Loucy (cell line): Measurements from ENCODE around the gene TEKT1.

Experiments
- H2AFZ ChIP-seq: fragments of 200-600 bp; sonication (generic); 2 replicates; pipeline ENCODE4 v1.6.0; 2016; ENCODE audit warnings: antibody characterized with exemption, mild to moderate bottlenecking, low read length, moderate library complexity
- H3F3A ChIP-seq: fragments of 200-600 bp; 2 replicates; pipeline ENCODE4 v1.6.0; 2016; ENCODE audit warnings: antibody characterized with exemption, low read depth, mild to moderate bottlenecking
- H3K27me3 ChIP-seq: fragments of 200-600 bp; sonication (generic); 2 replicates; pipeline ENCODE4 v1.6.1; 2014; ENCODE audit warnings: low read length, mild to moderate bottlenecking; ENCODE audit not compliant: insufficient read depth, poor library complexity, severe bottlenecking
- H3K36me3 ChIP-seq: fragments of 200-600 bp; sonication (generic); 2 replicates; pipeline ENCODE4 v1.6.1; 2016; ENCODE audit warnings: low read length; ENCODE audit not compliant: insufficient read depth
- H3K4me1 ChIP-seq: fragments of 200-600 bp; sonication (generic); 2 replicates; pipeline ENCODE4 v1.5.1; 2014; ENCODE audit warnings: low read length, mild to moderate bottlenecking; ENCODE audit not compliant: insufficient read depth, poor library complexity, severe bottlenecking
- H3K4me2 ChIP-seq: fragments of 200-600 bp; sonication (generic); 2 replicates; pipeline ENCODE4 v1.6.0; 2014; ENCODE audit warnings: antibody characterized with exemption, low read length, low read depth, mild to moderate bottlenecking; ENCODE audit not compliant: poor library complexity, severe bottlenecking
- H3K4me3 ChIP-seq: fragments of 200-600 bp; sonication (generic); 2 replicates; pipeline ENCODE4 v1.5.1; 2014; ENCODE audit warnings: low read length, mild to moderate bottlenecking, mixed read lengths; ENCODE audit not compliant: poor library complexity, severe bottlenecking
- H3K79me2 ChIP-seq: fragments of 200-600 bp; sonication (generic); 2 replicates; pipeline ENCODE4 v1.6.1; 2014; ENCODE audit warnings: low read length; ENCODE audit not compliant: insufficient read depth
- H3K9ac ChIP-seq: fragments of 200-600 bp; sonication (generic); 2 replicates; pipeline ENCODE4 v1.6.0; 2014; ENCODE audit warnings: mild to moderate bottlenecking, low read depth, low read length, moderate library complexity; ENCODE audit not compliant: poor library complexity, severe bottlenecking
- H3K9me2 ChIP-seq: fragments of 200-600 bp; sonication (generic); replicated peaks from 2 replicates; pipeline ENCODE4 v1.6.1; 2016; ENCODE audit warnings: low read depth, low read length, mixed read lengths
- H3K9me3 ChIP-seq: fragments of 200-600 bp; sonication (generic); 2 replicates; pipeline ENCODE4 v1.6.1; 2014; ENCODE audit warnings: mild to moderate bottlenecking, antibody characterized with exemption, low read length, low read depth; ENCODE audit not compliant: insufficient read depth
- H4K20me1 ChIP-seq: fragments of 200-600 bp; sonication (generic); 2 replicates; pipeline ENCODE4 v1.6.0; 2014; ENCODE audit warnings: antibody characterized with exemption, low read length, mild to moderate bottlenecking; ENCODE audit not compliant: insufficient read depth, poor library complexity, severe bottlenecking
- EZH2phosphoT487 ChIP-seq: fragments of 200-600 bp; IDR thresholded peaks from 2 replicates; pipeline ENCODE4 v1.6.1; 2018; ENCODE audit warnings: antibody characterized with exemption, mild to moderate bottlenecking, moderate library complexity, borderline replicate concordance
- TF ChIP-seq, protein P1 (sequence below): fragments of 200-600 bp; sonication (generic); conservative IDR thresholded peaks from 2 replicates; pipeline ENCODE4 v1.5.1; 2014; ENCODE audit warnings: mild to moderate bottlenecking, antibody characterized with exemption, low read length

Gene TEKT1

GRCh38 chr17:6786618-6787017, 44.9 kb downstream of the TEKT1 start:
- Histone ChIP-seq H2AFZ (no peak overlapping the region), H3F3A (no peaks in the 10 kb centered on the region), H3K4me3 (no peak overlapping the region), H3K36me3 (no peaks in the 10 kb centered on the region), H3K9ac (no peak overlapping the region), H3K9me3 (no peaks in the 10 kb centered on the region), H4K20me1 (no peaks in the 10 kb centered on the region), H3K9me2 (no peaks in the 10 kb centered on the region), H3K4me1 (no peaks in the 10 kb centered on the region), H3K79me2 (no peaks in the 10 kb centered on the region), H3K4me2 (no peak overlapping the region), H3K27me3 (no peaks in the 10 kb centered on the region)
- no peak for TF ChIP-seq EZH2phosphoT487
- TF ChIP-seq, protein P1, sequence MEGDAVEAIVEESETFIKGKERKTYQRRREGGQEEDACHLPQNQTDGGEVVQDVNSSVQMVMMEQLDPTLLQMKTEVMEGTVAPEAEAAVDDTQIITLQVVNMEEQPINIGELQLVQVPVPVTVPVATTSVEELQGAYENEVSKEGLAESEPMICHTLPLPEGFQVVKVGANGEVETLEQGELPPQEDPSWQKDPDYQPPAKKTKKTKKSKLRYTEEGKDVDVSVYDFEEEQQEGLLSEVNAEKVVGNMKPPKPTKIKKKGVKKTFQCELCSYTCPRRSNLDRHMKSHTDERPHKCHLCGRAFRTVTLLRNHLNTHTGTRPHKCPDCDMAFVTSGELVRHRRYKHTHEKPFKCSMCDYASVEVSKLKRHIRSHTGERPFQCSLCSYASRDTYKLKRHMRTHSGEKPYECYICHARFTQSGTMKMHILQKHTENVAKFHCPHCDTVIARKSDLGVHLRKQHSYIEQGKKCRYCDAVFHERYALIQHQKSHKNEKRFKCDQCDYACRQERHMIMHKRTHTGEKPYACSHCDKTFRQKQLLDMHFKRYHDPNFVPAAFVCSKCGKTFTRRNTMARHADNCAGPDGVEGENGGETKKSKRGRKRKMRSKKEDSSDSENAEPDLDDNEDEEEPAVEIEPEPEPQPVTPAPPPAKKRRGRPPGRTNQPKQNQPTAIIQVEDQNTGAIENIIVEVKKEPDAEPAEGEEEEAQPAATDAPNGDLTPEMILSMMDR = no peak

DNA sequence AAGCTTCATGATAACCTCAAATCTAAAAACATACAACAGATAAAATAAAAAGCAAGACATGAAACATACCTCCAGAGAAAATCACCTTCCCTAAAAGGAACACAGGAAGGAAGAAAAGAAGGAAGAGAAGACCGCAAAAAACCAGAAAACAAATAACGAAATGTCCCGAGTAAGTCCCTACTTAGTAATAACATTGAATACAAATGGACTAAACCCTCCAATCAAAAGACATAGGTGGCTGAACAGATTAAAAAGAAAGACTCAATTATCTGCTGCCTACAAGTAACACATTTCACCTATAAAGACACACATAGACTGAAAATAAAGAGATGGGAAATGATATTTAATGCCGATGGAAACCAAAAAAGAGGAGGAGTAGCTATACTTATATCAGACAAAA, 49.3 kb downstream of the TEKT1 start:
- TF ChIP-seq, protein P1 = no peak
- no peak for TF ChIP-seq EZH2phosphoT487
- Histone ChIP-seq H2AFZ (no peak overlapping the region), H3K79me2 (no peaks in the 10 kb centered on the region), H4K20me1 (no peaks in the 10 kb centered on the region), H3K36me3 (no peaks in the 10 kb centered on the region), H3K9me2 (no peaks in the 10 kb centered on the region), H3K4me3 (no peak overlapping the region), H3K4me1 (no peaks in the 10 kb centered on the region), H3F3A (no peaks in the 10 kb centered on the region), H3K9ac (no peak overlapping the region), H3K27me3 (no peaks in the 10 kb centered on the region), H3K9me3 (no peaks in the 10 kb centered on the region), H3K4me2 (no peak overlapping the region)

GRCh38 chr17:6780886-6781285, 50.6 kb downstream of the TEKT1 start:
- Histone ChIP-seq H4K20me1 (no peaks in the 10 kb centered on the region), H3K27me3 (no peaks in the 10 kb centered on the region), H3K79me2 (no peaks in the 10 kb centered on the region), H3F3A (no peaks in the 10 kb centered on the region), H2AFZ (no peak overlapping the region), H3K4me1 (no peaks in the 10 kb centered on the region), H3K4me2 (no peak overlapping the region), H3K4me3 (no peak overlapping the region), H3K36me3 (no peaks in the 10 kb centered on the region), H3K9me3 (no peaks in the 10 kb centered on the region), H3K9me2 (no peaks in the 10 kb centered on the region), H3K9ac (no peak overlapping the region)
- TF ChIP-seq EZH2phosphoT487 = no peak
- TF ChIP-seq, protein P1 = no peak
